A549 (cell line): ENCODE measurements around the gene FAM180B. TPM values are rescaled to one million over a fixed set of nuclear protein-coding genes. Genes with fewer than 3 reads are reported as not detected.

ENCODE experiments used
- ATAC-seq, 2 experiments: fragments of 200-7000 bp in 1 of 2; fragments of >200 bp in 1 of 2; cut with Nextera tagmentation in 1 of 2; cut with Tn5 transposase in 1 of 2; 3 replicates each; pipeline versions ENCODE4 v1.8.0 to v1.9.1; 2018 to 2020; ENCODE audit warnings: mild to moderate bottlenecking in 1 of 2, moderate library complexity in 1 of 2
- CTCF ChIA-PET: fragments of 300-600 bp; sonication (Branson Sonifier 250); formaldehyde crosslinking; extraction: SDS; loops from one replicate; lab custom pipeline; 2021; ENCODE audit warnings: antibody characterized with exemption, inconsistent platforms; lab: Yijun Ruan, JAX
- POLR2A ChIA-PET: fragments of 350-600 bp; formaldehyde crosslinking; extraction: SDS; loops from one replicate; lab custom pipeline; 2021; ENCODE audit warnings: antibody characterized with exemption, inconsistent platforms; lab: Yijun Ruan, JAX
- DNase-seq, 2 experiments: peaks; one replicate each; pipeline versions ENCODE4 v3.0.0 to v3.0.0-alpha.2; 2011 to 2016; ENCODE audit warnings: low read depth in 1 of 2, low spot score in 1 of 2
- FAIRE-seq: peaks from 2 replicates; lab custom pipeline; 2011; peaks lifted over from hg19 to GRCh38; lab: Jason Lieb, UNC
- H3K27ac ChIP-seq, 2 experiments: fragments of >200 bp; sonication (Bioruptor Twin); formaldehyde crosslinking; 3 replicates each; pipeline ENCODE4 v1.5.1; 2016 to 2017
- H3K4me1 ChIP-seq: fragments of >200 bp; sonication (Bioruptor Twin); formaldehyde crosslinking; 3 replicates; pipeline ENCODE4 v1.6.1; 2016
- H3K4me2 ChIP-seq: fragments of >200 bp; sonication (Bioruptor Twin); formaldehyde crosslinking; 3 replicates; pipeline ENCODE4 v1.6.1; 2016
- H3K4me3 ChIP-seq: fragments of >200 bp; sonication (Bioruptor Twin); formaldehyde crosslinking; 3 replicates; pipeline ENCODE4 v1.5.1; 2016
- H3K9me3 ChIP-seq: fragments of >200 bp; sonication (Bioruptor Twin); formaldehyde crosslinking; 3 replicates; pipeline ENCODE4 v1.6.1; 2016
- BHLHE40 ChIP-seq: IDR thresholded peaks from 2 replicates; pipeline ENCODE4 v1.6.1; 2012; ENCODE audit warnings: low read depth, low read length, inconsistent platforms
- CBX8 ChIP-seq: fragments of 200-600 bp; sonication (generic); IDR thresholded peaks from 2 replicates; pipeline ENCODE4 v1.6.1; 2016
- CEBPB ChIP-seq, 2 experiments: fragments of >200 bp in 1 of 2; sonication (Bioruptor Twin) in 1 of 2; formaldehyde crosslinking in 1 of 2; IDR thresholded peaks; 2 replicates each; pipeline ENCODE4 v1.6.1; 2012 to 2016
- CTCF ChIP-seq: fragments of >200 bp; sonication (Bioruptor Twin); formaldehyde crosslinking; IDR thresholded peaks from 3 replicates; pipeline ENCODE4 v1.5.1; 2016
- ELK1 ChIP-seq: fragments of 150-350 bp; IDR thresholded peaks from 2 replicates; pipeline ENCODE4 v1.6.1; 2014; ENCODE audit warnings: low read depth, mild to moderate bottlenecking, low read length
- ESRRA ChIP-seq: fragments of 150-350 bp; IDR thresholded peaks from 2 replicates; pipeline ENCODE4 v1.6.1; 2014; ENCODE audit warnings: mild to moderate bottlenecking, low read length, borderline replicate concordance
- FOSL2 ChIP-seq, 2 experiments: fragments of 450-650 bp in 1 of 2; fragments of >200 bp in 1 of 2; sonication (Bioruptor Twin) in 1 of 2; formaldehyde crosslinking; IDR thresholded peaks; 2 replicates each; pipeline versions ENCODE4 v1.5.0 to v1.6.1; 2016 to 2020; ENCODE audit warnings: mild to moderate bottlenecking in 1 of 2, moderate library complexity in 1 of 2
- FOXS1 ChIP-seq: fragments of 250-450 bp; sonication (Bioruptor Pico); IDR thresholded peaks from 2 replicates; pipeline ENCODE4 v1.5.0; 2020; ENCODE audit warnings: mild to moderate bottlenecking, moderate library complexity
- GATA3 ChIP-seq: IDR thresholded peaks from 2 replicates; pipeline ENCODE4 v1.6.1; 2012; ENCODE audit warnings: borderline replicate concordance
- HES2 ChIP-seq: fragments of >200 bp; sonication (Bioruptor Twin); formaldehyde crosslinking; IDR thresholded peaks from 2 replicates; pipeline ENCODE4 v1.6.1; 2016
- JUN ChIP-seq, 2 experiments: fragments of >200 bp; sonication (Bioruptor Twin); formaldehyde crosslinking; IDR thresholded peaks; 2 replicates in 1 of 2; 3 replicates in 1 of 2; pipeline ENCODE4 v1.6.1; 2016 to 2017
- MAFK ChIP-seq: fragments of 450-650 bp; IDR thresholded peaks from 2 replicates; pipeline ENCODE4 v1.6.1; 2014; ENCODE audit not compliant: partially characterized antibody
- MAX ChIP-seq: IDR thresholded peaks from 2 replicates; pipeline ENCODE4 v1.6.1; 2012
- NFE2L2 ChIP-seq: fragments of 150-350 bp; conservative IDR thresholded peaks from 2 replicates; pipeline ENCODE4 v1.6.1; 2014; ENCODE audit warnings: low read length
- RAD21 ChIP-seq, 2 experiments: fragments of >200 bp in 1 of 2; sonication (Bioruptor Twin) in 1 of 2; formaldehyde crosslinking in 1 of 2; IDR thresholded peaks in 1 of 2; conservative IDR thresholded peaks in 1 of 2; 2 replicates in 1 of 2; 3 replicates in 1 of 2; pipeline ENCODE4 v1.6.1; 2012 to 2018; ENCODE audit warnings: inconsistent platforms in 1 of 2
- RARB ChIP-seq: fragments of 250-450 bp; sonication (Bioruptor Pico); IDR thresholded peaks from 2 replicates; pipeline ENCODE4 v1.8.0; 2021; ENCODE audit warnings: mild to moderate bottlenecking, moderate library complexity
- REST ChIP-seq: fragments of 200-600 bp; sonication (generic); IDR thresholded peaks from 2 replicates; pipeline ENCODE4 v1.6.1; 2016; ENCODE audit warnings: antibody characterized with exemption, mild to moderate bottlenecking, moderate library complexity
- RNF2 ChIP-seq: fragments of 200-600 bp; sonication (generic); IDR thresholded peaks from 2 replicates; pipeline ENCODE4 v1.6.1; 2016; ENCODE audit warnings: low read depth, mild to moderate bottlenecking, antibody characterized with exemption, moderate library complexity, borderline replicate concordance
- SMC3 ChIP-seq: fragments of >200 bp; sonication (Bioruptor Twin); formaldehyde crosslinking; IDR thresholded peaks from 3 replicates; pipeline ENCODE4 v1.6.1; 2018; ENCODE audit warnings: inconsistent platforms
- SREBF2 ChIP-seq: fragments of 450-650 bp; IDR thresholded peaks from 2 replicates; pipeline ENCODE4 v1.6.1; 2014; ENCODE audit warnings: mild to moderate bottlenecking, moderate library complexity
- WGBS: methylation state at CpG from one replicate; pipeline ENCODE4 v1.1.6; 2017; ENCODE audit errors: missing lambda C conversion rate; 5-methylcytosine and 5-hydroxymethylcytosine counted together
- polyA minus RNA-seq: library from RNA; depleted of rRNA, polyadenylated mRNA; stranded (reverse); fragments of >200 nt; gene quantifications from 2 replicates; pipeline ENCODE4 v1.2.3, GENCODE V29; 2011; rRNA and poly(A)+ RNA removed
- polyA plus RNA-seq, 4 experiments: library from polyadenylated mRNA; depleted of rRNA in 3 of 4; stranded (reverse); fragments of >200 nt; fragmentation: RNase III in 1 of 4; extraction: RNeasy Plus Mini Kit Qiagen cat#74134 plus additional on column Dnase treatment in 1 of 4; gene quantifications; 2 replicates in 3 of 4; 3 replicates in 1 of 4; pipeline ENCODE4 v1.2.3, GENCODE V29; 2011 to 2017

FAM180B gene
- polyA plus RNA-seq (2011; rRNA removed) (not detected in 2 replicates), polyA plus RNA-seq (2017; fragmentation: RNase III; extraction: RNeasy Plus Mini Kit Qiagen cat#74134 plus additional on column Dnase treatment) (0.07 to 0.10 TPM in 2 of 3 replicates, not detected in the other), polyA minus RNA-seq (0.44 TPM in 1 of 2 replicates, not detected in the other)
- 0.04 and 0.05 TPM in 2 replicates for polyA plus RNA-seq (2012; cell fraction: cytosol; rRNA removed)
- polyA plus RNA-seq (2012; cell fraction: nucleus; rRNA removed): 0.47 and 1.6 TPM in 2 replicates

- H3K27ac ChIP-seq: no peak within 1 kb of the TSS
- no peaks in the 10 kb centered on the region for H3K9me3 ChIP-seq
- ChIA-PET CTCF (interaction anchor here (0.6 to 1.4 kb wide), 4 partner anchors 12 to 31 kb away, joined by 3 to 5 read pairs (median 3); no protein-coding TSS in a partner anchor), POLR2A (interaction anchor here (1.0 kb wide), 1 partner anchor 21 kb away, joined by 3 read pairs; the partner anchor contains the start of gene PTPMT1)
- H3K4me1 ChIP-seq: no peaks in the 10 kb centered on the region
- H3K4me2 ChIP-seq: no peak within 1 kb of the TSS
- peak; percentile 27 to 33; a peak in 3 of 6 replicates for ATAC-seq
- no peak for FAIRE-seq
- no peak for DNase-seq
- no peak within 1 kb of the TSS for H3K4me3 ChIP-seq
- WGBS: 76% methylated on average over 10 of the region's 12 CpGs
- no peak for TF ChIP-seq ESRRA
- no peak for TF ChIP-seq JUN (IDR thresholded peaks at IDR 0.05)
- no peak for TF ChIP-seq HES2
- no peak for TF ChIP-seq GATA3
- TF ChIP-seq BHLHE40: no peak
- TF ChIP-seq RAD21 (conservative IDR thresholded peaks at IDR 0.05 in 1 of 2, IDR thresholded peaks at IDR 0.05 in 1 of 2): no peak
- TF ChIP-seq MAFK: no peak
- TF ChIP-seq SREBF2: no peak
- TF ChIP-seq SMC3: no peak
- no peak for TF ChIP-seq CBX8
- TF ChIP-seq RARB (CRISPR knock-in tag): no peak
- TF ChIP-seq FOXS1: no peak
- no peak for TF ChIP-seq CTCF
- no peak for TF ChIP-seq FOSL2 (IDR thresholded peaks at IDR 0.05)
- no peak for TF ChIP-seq FOSL2 (CRISPR knock-in tag; IDR thresholded peaks at IDR 0.05)
- TF ChIP-seq CEBPB (IDR thresholded peaks at IDR 0.05): no peak
- TF ChIP-seq NFE2L2: no peak
- TF ChIP-seq REST: no peak
- no peak for TF ChIP-seq RNF2
- no peak for TF ChIP-seq ELK1
- TF ChIP-seq MAX: no peak
Observed at GRCh38 chr11:47586098-47586855, at the start of gene FAM180B. TSS of gene FAM180B (plus strand) at chr11:47586678. CDS start at chr11:47586769, 91 bp downstream.
